ENCODE results near the gene KCNQ2.
A peak's percentile ranks its signal among the peaks of the same experiment; 100 is the strongest.

DNA sequence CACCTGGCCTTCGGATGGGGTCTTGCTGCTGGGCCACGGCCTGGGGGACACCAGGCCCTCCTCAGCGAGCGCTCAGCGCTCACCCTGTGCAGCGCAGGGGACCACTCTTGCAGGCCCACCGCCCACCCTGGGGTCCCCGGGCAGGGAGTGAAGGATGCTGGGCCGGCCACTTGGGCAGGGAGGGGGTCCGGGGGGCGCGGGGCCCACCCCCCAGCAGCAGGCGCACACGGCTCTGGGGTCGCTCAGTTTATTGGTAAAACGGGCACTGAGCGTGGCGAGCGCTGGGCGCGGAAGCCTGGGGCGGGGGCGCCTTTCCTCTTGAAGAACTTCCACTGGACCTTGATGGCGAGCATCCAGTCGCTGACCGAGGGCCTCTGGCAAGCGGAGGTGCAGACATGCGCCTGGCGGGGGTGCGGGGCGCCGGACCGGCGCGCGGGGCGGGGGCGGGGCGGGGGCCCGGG lies 15.4 kb upstream of the KCNQ2 start:
- TF ChIP-seq EZH2 (IDR thresholded peaks at IDR 0.05) = peak; percentile 77
- TF ChIP-seq, protein P1, sequence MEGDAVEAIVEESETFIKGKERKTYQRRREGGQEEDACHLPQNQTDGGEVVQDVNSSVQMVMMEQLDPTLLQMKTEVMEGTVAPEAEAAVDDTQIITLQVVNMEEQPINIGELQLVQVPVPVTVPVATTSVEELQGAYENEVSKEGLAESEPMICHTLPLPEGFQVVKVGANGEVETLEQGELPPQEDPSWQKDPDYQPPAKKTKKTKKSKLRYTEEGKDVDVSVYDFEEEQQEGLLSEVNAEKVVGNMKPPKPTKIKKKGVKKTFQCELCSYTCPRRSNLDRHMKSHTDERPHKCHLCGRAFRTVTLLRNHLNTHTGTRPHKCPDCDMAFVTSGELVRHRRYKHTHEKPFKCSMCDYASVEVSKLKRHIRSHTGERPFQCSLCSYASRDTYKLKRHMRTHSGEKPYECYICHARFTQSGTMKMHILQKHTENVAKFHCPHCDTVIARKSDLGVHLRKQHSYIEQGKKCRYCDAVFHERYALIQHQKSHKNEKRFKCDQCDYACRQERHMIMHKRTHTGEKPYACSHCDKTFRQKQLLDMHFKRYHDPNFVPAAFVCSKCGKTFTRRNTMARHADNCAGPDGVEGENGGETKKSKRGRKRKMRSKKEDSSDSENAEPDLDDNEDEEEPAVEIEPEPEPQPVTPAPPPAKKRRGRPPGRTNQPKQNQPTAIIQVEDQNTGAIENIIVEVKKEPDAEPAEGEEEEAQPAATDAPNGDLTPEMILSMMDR (IDR thresholded peaks at IDR 0.05) = no peak
